Activated T-helper 1 cell treated with Interleukin-2 at 50 U/mL for 16 hours (primary cell): ENCODE measurements around the gene FIG4.
"Not testable (repeated sequence)": the region's sequence is repeated elsewhere in the genome, so short reads cannot be mapped to it uniquely, and the experiment has no call there.

Experiments
- DNase-seq: peaks from one replicate; pipeline ENCODE4 v3.0.0-alpha.2; 2020; ENCODE audit warnings: low read depth

The FIG4 gene

DNA sequence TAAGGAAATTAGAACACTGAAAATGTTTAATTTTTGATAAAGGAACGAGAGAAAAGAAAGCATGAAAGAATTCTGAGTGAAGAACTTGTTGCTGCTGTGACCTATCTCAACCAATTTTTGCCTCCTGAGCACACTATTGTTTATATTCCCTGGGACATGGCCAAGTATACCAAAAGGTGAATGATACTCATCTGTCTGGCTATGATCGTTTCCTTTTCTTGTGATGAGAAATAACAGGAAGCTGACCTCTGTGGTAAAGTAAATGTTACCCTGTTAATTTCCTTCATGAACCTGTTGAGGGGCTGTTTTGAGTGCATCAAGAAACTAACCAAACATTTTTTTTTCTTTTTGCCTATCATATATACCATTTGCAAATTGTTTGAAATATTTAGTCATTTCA, 69.1 kb downstream of the FIG4 start:
- no peak for DNase-seq

DNA sequence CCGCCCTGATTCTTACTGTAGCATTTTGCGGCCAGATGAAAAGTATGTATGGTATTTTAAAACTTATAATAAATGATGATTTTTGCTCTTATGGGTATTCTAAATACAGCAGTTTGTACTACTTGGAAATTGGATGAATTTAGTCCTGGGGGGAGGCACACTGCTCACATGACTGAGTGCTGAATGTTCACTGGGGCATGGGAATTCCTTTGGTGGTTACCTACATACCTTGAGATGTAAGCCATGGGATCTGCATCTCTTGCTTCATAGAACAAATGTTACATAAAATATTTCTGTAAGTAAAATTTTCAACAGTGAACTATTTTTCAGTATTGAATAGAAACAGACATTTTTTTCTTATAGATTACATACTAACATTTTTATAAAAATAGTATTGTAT, 71.1 kb downstream of the FIG4 start:
- DNase-seq = no peak

DNA sequence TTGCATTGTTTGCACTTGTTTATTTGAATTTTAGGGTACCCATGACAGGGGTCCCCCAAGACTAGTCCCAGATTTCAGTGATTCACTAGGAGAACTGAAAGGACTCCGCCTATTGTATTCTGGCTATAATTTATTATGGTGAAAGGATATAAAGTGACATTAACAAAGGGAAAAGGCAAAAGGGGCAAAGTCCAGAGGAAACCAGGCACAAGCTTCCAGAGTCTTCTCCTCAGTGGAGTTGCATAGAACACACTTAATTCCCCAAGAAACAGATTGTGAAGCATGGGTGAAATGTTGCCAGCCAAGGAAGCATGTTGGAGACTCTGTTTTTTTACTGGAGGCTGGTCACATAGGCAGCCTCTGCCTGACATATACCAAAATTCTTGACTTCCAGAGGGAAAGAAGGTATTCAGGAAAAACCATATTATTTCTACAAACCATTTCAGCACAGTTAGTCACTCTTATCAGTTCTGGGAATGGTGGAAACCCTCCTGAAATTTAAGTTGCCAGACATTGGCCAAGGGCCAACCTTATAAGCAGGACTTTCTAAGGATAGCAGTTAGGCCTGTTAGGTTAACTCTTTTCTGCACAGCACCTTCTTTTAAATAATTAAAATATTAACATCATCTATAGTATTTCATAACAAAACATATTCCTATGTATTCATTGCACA, 71.8 kb downstream of the FIG4 start:
- DNase-seq = no peak

DNA sequence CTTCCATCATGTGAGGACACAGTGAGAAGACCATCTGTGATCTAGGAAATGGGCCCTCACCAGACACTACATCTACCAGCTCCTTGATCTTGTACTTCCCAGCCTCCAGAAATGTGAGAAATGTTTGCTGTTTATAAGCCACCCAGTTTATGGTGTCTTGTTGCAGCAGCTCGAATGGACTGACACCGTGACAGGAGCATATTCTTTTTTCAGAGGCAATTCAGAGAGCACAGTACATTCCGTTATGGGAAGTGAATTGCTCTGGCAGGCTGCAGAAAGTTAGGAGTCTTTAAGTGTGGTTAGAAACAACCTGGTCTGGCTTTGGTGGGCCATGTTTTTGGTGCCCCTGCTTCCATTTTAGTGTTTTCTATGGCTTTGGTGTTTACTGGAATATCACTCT, 75.1 kb downstream of the FIG4 start:
- DNase-seq = no peak

DNA sequence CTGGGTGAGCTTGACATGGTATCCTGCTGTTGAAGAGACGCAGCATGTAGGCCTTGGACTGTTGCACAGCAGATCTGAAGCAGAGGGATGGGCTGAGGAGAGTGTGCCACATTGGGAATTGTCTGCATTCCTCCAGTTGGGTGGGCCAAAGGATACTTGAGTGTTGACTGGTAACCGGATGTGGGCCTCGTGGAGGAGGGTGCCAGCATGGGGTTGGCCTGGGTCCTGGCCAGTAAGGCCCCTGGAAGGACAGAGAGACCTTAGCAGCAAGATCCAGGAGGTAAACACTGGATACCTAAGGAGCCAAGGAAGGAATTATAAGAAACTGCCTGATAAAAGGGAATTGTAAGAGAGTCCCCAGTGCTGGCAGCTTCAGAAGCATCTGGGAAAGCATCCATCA, 76.9 kb downstream of the FIG4 start:
- no peak for DNase-seq

DNA sequence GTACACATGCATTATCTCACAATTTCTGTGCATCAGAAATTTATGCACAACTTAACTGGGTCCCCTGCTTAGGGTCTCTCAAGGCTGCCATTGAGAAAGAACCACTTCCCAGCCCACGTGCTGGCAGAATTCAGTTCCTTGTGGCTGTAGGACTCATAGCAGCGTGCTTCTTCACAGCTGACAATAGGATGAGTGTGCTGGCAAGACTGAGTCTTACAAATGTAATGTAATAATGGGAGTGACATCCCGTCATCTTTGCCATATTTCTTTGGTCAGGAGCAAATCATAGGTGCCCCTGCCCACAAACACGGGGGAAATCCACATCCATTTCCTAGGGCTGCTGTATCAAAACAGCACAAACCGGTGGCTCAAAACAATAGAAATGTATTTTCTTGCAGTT, 77.4 kb downstream of the FIG4 start:
- no peak for DNase-seq

DNA sequence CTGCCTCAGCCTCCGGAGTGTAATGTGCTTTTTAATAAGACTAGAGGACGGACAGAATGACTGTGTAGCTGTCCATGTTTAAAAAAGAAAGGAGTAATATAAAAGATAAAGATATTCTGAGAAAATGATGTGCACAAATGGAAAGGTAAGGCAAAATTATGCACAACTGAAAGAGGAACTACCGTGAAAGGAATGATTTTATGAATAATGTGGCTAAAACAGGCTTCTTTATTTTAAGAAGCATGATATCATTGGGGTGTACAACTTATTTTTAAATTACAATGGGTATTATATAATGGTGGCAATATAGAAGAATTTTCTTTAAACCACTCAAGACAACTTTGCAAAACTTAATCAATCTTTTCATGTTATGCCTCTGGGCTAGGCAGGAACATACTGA, 78.1 kb downstream of the FIG4 start:
- no peak for DNase-seq

DNA sequence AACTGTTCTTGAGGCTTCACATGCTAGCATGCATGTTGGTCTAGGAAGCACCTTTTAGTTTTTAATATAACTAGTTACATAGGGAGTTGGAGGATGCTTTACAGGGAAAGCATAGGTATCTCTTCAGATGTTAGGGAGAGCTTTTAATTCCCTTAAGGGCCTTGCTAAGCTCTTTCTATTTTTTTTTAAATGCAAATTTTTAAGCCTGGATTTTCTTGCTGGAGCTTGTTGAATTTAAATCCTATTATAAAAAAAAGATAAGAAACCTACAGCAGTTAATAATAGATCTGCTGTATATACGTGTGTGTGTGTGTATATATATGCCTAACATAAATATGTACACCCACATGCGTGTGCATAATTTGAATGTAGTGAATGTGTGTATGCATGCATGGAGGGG, 79.0 kb downstream of the FIG4 start:
- no peak for DNase-seq

DNA sequence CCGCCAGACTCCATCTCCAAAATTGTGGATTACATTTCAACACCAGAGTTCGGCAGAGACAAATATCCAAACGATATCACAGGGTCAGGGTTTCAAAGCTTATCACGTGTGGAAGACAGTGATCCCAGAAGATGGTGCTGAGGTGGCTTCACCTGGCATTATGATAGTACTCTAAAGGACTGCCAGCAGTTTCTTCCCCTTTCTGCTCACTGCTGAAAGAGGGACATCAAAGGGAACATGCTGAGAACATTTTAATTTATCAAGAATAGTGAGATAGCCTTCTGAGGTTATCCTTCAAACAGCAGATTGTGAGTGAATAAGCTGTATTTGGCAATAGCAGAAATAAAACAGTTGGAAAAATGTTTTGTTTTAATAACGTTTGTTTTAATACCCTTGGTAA, 79.7 kb downstream of the FIG4 start:
- DNase-seq = no peak

DNA sequence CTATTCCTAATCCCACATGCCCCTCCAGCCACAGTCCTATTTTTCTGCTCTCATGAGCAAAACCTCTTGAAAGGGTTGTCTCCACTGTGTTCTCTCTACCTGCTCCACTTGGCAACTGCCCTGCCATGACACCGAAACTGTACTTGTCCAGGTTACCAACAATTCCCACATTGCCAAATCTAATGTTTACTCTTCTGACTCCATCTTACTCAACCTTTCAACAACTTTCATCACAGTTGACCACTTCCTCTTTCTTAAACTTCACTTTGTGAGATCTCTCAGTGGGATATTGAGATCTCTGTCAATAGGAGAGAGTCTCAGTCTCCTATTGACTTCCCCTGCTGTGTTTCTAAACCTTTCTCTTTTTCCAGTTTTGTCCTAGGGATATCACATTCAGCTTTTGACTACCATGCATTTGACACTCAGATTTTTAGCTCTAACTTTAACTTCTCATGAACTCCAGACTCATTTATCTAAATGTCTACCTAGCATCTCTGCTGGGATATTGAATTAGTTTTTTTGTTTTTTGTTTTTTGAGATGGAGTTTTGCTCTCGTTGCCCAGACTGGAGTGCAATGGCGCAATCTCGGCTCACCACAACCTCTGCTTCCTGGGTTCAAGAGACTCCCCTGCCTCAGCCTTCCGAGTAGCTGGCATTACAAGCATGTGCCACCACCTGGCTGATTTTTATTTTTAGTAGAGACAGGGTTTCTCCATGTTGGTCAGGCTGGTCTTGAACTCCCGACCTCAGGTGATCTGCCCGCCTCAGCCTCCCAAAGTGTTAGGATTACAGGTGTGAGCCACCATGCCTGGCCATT, 81.1 kb downstream of the FIG4 start:
- DNase-seq = not testable (repeated sequence)

DNA sequence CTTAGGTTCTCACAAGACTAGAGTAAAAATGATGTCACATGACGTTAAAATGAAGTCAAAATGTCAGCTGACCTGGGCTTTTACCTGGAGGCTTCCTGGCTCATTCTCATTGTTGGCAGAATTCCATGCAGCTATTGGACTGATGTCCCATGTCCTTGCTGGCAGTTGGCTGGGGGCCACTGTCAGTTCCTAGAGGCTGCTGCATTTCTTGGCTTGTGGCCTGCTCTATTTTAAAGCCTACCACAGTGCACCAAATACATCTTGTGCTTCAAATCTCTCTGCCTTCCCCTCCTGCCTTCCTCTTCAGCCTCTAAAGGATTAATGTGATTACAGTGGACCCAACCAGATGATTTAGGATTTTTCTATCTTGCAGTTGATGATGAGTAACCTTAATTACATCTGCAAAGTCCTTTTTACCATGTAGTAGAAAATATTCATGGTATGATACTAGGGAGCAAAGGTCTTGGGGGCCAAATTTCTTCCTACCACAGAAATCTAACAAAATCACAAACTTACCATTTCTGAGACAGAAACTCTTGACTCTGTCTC, 81.9 kb downstream of the FIG4 start:
- DNase-seq = no peak

DNA sequence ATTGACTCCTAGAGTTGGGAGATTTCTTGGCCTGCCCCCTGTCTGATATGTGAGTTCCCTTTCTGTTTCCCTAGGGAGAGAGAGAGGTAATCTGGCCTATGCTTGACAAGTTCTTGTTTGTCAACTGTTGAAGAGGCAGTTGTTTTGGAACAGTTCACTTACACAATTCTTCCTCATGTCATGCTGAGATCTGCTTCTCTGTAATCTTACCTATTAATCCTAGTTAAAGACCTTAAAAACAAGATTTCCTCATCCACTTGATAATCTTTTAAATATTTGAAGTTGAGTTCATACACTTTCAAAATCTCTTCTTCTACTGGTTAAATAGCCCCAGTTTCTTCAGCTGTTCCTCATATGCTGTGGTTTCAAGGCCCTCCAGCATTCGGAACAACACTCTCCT, 89.9 kb downstream of the FIG4 start:
- DNase-seq = no peak

DNA sequence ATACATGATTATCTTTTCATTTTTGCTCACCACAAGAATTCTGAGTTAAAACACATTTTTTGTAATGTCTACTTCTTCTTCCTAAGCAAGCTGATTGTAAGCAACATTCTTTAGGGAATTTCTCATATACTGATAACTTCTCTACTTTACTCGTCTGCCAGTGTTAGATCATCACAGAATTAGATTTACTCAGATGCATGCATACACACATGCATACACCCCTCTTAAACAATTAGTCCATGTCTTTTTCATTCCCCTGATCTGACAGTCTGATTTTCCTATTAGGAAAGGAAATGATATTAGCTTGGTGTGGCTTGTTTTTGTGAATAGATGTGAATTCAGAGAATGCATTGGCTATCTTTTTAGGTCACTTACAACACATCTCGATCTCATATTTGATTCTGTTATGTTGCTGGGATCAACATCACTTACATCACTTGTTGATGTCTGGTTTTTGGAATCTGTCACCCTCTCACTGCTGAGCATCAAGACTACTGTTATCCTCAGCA, 91.4 kb downstream of the FIG4 start:
- DNase-seq = no peak

DNA sequence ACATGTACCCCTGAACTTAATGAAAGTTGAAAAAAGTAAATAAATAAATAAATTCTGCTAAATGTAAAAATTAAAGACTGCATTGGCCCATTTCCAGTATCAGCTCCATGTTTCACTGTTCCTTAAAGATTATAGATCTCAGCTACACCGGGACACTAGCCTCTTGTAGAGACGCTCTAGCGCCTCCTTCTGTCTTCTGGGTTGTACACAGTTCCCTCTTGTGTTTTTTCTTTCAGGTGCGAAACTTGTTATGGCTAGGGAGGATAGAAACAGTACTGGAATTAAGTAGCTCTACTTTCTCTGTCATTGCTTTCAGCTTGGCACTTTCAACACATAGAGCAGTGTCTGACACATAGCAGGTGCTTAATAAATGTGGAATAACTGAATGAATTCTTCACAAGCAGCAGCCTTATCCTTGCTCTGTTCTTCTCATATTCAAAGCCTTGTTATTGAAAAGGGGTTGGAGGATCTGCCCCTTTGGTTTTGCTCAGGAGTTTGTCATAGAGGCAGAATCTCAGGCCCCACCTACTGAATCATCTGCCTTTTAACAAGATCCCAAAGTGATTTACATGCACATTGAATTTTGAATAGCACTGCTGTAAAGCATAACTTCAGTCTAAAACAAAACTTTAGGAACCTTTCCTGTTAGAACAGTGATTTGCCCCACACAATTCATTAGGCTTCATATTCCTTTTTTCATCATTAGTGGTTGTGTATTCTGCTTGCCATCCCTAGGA, 92.3 kb downstream of the FIG4 start:
- no peak for DNase-seq

DNA sequence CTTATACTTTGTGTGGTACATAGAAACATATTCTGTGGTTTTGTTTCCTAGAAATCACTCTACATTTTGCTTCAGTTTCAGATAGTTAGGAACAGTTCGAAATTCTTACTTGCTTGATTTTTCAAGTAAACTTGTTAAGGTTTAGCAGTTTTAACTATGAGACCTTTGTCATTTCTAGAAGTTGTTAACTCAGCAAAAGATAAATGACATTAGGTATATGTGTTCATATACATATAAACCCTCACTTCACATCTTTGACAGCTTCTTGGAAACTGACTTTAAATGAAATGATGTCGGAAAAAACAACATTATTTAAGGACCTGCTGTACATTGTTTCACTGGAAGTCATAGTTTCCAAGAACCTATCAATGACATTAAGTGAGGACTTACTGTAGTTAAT, 96.2 kb downstream of the FIG4 start:
- no peak for DNase-seq

DNA sequence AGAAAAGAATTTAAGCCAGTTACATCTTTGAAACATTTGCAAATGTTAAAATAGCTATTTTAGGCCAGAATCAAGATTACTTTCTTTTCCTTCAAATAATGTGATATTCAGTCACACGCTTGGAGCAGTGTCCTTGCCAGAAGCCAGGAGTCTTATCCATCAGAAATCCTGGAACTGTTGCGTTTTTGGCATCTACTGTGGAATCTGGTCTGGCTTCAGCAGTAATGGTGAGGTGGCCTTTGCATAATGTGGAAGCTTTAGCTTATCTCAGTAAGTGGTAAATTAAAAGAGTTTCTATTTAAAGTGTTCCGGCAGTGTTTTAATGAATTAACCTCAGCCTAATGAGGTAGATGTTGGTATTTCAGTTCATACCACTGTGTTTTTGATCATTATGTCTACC, 97.6 kb downstream of the FIG4 start:
- no peak for DNase-seq

DNA sequence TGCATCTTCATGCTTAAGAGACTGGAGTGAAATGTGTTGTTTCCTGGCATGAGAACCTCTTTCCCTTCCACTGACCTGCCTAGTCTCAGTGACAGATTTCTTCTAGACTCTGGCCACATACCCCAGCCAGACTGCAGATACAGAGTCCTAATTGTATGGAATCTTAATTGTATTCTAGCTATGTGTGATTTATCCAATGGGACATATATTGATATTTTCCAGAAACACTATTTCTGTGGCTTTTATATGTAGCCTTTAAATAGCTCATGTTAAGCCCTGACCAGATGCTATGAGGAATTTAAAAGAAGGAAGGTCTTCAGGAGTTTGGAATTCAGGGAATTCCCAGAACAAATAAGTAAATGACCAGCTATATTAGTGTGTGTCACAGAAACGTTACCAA, 99.0 kb downstream of the FIG4 start:
- no peak for DNase-seq

DNA sequence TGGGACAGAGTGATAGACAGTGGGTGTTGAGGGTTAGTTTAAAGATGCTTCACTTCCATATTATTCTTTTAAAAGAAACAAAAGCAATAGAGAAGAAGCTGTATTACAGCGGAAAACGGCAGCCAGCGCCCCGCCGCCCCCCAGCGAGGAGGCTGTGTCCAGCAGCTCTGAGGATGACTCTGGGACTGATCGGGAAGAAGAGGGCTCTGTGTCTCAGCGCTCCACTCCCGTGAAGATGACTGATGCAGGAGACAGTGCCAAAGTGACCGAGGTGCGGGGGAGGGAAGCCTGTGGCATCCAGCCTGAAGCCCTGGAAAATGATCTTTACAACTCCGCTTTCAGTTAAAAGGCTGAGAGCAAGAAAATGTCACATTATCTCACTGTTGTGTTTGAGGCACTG, 100.2 kb downstream of the FIG4 start:
- no peak for DNase-seq

DNA sequence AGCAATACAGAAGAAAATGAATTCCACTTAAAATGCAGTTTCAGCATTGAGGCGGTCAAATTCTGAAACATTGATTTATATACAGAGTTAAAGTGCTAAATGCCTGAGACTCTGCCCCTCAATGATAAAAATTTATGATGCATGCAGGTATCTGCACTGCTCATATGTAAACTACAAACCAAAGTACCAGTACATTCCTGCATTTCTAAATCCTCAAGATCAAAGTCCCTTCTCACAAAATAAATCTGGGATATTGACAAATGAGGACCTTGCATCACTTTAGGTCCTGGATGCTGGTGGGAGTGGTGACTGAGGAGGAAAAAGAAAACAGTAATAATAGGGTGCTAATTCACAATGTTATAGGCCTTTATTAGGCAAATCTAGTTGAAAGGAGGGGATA, 101.9 kb downstream of the FIG4 start:
- DNase-seq = no peak

DNA sequence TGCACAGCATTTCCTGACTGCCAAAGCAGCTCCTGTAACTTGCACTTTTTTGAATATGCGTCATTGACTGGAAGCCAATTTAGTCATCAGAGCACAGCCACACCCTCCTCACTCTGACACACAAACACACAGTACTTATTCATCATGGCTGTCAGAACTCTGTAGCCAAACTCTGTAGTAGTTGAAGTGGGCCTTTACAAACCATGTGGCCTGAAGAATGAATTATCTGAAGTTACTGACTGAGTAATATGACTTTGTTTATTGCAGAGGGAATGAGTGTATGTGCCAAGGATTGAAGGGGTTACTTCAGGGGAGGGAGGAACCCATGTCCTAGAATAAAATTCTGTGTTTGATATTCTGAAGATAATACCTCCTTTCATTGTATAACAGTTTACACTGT, 102.7 kb downstream of the FIG4 start:
- DNase-seq = no peak

DNA sequence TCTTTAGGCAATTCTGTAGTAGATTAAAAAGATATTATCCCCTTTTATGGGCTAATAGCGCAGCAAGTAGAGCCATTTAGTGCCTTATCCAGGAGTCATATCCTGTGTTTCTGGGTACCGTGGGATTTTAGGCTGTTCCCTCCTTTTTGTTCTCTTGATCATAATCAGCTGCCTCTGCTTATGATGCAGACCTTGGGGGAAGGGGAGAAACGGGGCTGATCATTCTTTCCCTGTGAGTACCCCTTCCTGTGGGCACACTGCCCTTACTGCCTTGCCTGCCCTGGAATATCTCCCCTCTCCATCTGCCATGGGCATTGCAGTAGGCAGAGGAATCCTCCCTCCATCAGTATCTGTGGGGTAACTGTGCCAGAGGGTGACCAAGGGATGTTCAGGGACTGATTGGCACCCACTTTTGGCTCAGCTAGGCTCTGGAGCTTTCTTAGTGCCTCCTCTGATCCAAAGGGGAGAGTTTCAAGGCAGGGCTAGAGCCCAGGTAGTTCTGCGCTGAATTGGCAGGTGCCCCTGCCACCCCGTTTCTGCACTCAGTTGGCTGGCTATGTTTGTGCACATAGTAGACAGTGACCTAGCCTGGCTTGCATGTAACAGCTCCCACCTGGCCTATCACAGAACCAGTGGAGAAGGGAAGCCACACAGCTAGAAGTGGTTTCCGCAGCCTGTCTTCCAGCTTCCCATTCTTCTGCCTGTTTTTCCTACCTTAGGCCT, 103.3 kb downstream of the FIG4 start:
- no peak for DNase-seq

DNA sequence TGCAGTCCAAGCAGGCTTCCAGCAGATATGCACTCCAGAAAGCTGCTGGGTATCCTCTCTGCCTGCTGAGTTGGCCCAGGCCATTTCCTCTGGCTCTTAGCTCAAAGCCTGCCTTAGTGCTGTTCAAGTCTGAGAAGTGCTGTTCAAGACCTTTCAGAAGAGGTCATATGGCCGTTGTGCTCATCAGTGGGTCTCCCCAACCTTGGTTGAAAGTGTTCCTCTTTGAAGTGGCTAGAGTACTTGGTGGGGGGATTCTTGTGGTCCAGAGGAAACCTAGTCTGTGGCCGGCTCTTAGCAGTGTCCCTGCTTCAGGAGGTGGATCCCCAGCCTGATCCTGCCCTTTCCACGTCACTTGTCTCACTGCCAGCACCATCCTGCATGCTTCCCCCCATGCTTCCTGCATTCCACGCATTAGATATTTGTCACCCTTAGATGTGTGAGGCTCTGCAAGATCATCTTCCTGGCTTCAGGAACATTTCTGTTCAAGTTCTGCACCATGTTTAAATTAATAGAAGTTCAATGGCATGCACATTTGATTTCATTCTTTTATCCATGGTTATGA, 105.0 kb downstream of the FIG4 start:
- no peak for DNase-seq
